Measurements from ENCODE around the gene TRAPPC2L.

Gene TRAPPC2L

GRCh38 chr16:88911136-88911945 lies 54.4 kb downstream of the TRAPPC2L start:
- DNase-seq = no peak

DNA sequence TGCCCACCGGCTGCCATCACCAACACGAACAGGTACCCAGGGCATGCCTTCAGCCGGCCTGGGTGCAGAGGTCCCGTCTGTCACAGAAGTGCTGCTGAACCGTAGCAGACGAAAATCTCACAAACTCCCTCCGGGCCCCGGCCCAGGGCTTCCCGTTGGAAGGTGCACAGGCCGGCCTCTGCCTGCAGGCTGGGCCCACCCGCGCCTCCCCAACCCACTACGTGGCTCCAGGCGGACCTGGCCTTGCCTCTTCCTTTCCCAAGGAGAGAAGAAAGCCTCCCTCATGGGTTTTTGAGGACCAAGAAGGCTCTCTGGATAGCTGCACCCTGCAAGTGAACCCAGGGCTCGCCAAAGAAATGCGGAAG lies 55.0 kb downstream of the TRAPPC2L start:
- no peak for DNase-seq

Measured in DMS 273 treated with DMSO at 0.1 percent for 48 hours (cell line).